UCSD-AML1 (cell line): Measurements from ENCODE around the gene PNMA1.

Source experiments
- DNase-seq: peaks from one replicate; lab custom pipeline; 2025; ENCODE audit not compliant: unreplicated experiment; lab: John Stamatoyannopoulos, UW

The PNMA1 gene

DNA sequence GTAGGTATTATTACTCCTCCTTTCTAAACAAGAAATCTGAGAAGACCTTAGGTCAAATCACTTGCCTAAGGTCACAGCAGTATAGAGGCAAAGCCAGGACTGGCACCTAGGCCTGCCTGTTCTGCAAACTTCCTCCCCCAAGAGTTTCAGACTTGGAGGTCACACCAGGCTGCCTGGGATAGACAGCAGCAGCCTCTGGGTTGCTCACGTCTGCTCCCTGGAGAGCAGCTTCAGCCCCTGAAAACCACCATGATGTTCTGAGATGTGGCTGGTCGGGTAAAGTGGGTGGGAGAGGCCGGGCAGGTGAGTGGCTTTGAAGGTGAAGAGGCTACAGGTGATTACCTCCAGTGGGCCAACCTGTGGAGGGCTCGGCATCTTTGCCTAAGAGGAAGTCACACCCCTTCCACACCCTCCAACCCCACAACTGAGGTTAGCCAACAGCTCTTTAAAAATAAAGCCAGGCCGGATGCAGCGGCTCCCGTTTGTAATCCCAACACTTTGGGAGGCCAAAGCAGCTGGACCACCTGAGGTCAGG is 37.0 kb upstream of the PNMA1 start:
- no peak for DNase-seq

- DNase-seq = no peak
Measured at GRCh38 chr14:73750531-73750901, 36.3 kb upstream of the PNMA1 start.

DNA sequence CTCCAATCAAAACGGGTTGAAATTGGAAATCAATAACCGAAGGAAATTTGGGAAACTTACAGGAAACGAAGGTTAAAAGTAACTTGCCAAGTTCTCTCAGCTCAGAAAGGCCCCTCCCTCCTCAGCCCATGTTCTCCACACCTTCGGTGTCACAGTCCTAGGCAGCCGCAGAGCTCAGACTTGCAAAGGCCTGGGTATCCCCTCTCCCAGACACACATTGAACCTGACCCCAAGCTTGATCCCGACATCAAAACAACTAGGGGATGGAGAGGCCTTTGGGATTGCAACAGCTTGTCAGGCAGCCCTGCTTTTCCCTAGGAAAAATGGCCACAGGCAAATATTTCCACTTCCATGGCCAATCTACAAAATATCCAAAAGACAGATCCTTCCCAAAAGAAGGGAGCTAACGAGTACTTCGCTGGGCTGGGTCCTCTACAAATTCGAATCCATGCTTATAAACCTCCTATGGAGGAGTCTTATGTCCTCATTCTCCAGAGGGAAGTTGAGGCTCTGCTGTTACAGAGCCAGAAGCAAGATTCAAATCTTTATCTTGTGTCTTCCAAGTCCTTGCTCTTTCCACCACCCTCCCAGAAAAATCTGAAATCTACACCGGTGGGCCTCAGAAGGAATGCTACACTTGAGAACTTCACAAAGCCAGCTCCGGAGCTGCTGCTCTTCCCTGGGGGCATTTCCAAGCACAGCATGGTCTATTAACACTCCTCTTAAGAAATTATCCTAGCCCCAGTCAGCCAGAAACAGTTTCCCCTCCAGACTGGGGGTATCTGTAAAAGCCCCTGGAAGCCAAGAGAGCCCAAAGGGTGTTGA is 35.7 kb upstream of the PNMA1 start:
- no peak for DNase-seq

DNA sequence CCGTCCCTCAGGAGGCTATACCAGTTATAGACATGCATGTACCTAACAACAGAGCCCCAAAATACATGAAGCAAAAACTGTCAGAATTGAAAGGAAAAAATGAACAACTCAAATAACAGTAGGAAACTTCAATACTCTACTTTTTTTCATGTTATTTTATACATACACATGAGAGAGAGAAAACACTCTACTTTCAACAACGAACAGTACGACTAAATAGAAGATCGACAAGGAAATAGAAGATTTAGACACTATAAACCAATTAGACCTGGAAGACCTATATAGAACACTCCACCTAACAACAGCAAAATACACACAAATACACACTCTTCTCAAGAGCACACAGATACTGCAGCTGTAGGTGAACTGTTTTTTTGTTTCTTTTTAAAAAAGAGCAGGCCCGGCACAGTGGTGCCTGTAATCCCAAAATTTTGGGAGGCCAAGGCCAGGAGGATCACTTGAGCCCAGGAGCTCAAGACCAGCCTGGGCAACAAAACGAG is 34.7 kb upstream of the PNMA1 start:
- no peak for DNase-seq

- no peak for DNase-seq
Measured at GRCh38 chr14:73747379-73748211, 33.4 kb upstream of the PNMA1 start.

DNA sequence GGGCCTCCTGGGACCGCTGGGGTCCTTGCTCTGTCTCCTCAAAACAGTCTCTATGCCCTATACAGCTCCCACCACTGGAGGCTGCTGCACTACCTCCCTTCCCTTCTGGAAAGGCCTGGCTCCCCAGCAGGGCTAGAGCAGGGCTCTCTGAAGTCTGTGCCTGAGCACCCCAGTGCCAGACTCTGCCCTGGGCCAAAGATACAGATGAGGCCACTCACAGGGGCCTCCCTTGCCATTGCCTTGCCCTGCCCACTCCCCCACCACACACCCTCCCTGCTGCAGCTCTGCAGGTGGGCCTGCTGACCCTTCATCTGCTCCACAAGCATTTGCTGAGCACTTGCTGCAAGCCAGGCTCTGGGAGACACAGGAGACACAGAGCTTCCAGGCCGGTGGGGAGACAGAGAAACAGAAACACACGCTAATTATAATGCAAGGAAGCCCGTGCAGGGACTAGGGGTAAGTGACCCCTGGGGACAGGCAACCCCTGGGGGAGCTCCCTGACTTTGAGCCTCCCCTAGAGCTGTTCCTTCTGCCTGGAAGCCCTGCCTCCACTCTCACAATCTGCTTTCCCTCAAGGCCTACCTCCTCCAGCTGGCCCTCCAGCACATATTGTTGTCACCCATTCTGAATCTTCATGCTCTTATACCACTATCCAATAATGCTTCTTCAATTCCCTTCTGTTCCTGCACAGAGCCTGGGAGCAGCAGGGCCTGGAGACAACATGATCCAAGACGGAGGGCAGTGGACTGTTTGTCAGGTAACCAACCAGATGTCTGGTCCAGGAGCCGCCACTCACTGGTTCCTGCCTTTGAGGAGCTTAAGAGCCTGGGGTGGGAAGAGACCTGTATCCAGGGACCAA is 32.6 kb upstream of the PNMA1 start:
- DNase-seq = no peak

- DNase-seq = no peak
Measured at GRCh38 chr14:73745571-73746519, 31.7 kb upstream of the PNMA1 start.

GRCh38 chr14:73744874-73745529 is 30.8 kb upstream of the PNMA1 start:
- no peak for DNase-seq

DNA sequence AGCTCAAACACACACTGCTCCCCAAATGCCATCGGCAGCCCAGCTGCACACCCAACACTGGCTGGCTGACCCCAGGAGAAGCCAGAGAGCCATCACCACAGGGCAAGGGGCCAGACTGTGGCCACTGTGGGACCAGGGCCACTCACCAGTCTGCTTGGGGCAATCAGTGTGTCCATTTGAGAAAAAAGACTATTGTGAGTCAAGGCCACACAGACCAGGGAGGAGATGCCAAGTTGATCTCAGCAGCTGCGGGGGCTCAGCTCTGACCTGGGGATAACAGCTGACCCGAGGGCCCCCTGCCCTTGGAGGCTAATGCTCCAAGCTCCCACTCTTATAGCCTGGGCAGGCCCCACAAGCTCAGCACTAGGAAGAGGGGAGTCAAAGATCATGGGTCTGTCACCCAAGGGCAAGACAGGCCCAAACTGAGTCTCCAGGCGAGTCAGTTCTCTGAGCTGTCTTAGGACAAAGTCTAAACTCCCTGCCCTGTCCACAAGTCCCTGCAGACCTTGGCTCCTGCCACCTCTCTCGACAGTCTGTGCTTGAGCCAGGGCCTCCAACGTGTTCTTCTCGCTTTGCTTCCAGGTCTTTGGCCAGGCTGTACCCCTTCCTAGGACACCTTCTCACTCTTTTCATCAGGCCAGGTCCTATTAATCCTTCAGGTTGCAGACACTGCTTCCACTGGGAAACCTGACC is 30.1 kb upstream of the PNMA1 start:
- no peak for DNase-seq

GRCh38 chr14:73743431-73743931 is 29.3 kb upstream of the PNMA1 start:
- peak; percentile 89 for DNase-seq

- no peak for DNase-seq
Measured at GRCh38 chr14:73742520-73743238, 28.5 kb upstream of the PNMA1 start.

- DNase-seq = peak; percentile 83
Measured at GRCh38 chr14:73741876-73742519, 27.8 kb upstream of the PNMA1 start.

- DNase-seq = peak; percentile 95
Measured at GRCh38 chr14:73741386-73741875, 27.2 kb upstream of the PNMA1 start.

DNA sequence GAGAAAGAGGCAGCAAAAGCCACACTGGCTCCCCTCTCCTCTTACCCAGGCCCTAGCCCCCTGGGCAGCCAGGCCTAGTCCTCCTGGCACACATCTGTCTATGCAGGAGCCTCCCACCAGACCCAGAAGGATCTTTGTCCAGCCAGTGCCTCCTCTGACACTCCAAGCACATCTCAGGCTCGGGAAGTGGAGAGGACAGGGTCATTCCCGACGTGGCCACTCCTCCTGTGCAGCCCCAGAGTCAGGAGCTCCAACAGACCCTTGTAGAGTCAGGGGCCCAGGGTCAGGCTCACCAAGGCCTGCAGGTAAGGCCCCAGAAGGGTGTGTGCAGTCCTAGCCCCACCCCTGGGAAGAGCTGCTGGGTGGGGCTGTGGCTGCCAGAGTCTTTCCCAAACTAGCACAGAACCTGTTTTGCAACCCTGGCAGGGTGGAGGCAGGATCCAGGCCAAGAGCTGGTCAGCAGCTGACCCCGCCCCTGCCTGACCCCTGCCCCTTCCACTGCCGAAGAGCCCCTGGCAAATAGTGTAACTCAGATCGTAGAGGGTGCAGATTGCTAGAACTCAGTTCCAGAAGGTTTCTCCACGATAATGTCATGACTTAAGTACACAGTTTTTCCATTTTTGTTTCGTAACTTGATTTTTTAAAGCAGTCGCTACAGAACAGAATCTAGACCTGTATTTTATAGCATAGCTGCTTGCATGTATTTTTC is 26.6 kb upstream of the PNMA1 start:
- DNase-seq = no peak

DNA sequence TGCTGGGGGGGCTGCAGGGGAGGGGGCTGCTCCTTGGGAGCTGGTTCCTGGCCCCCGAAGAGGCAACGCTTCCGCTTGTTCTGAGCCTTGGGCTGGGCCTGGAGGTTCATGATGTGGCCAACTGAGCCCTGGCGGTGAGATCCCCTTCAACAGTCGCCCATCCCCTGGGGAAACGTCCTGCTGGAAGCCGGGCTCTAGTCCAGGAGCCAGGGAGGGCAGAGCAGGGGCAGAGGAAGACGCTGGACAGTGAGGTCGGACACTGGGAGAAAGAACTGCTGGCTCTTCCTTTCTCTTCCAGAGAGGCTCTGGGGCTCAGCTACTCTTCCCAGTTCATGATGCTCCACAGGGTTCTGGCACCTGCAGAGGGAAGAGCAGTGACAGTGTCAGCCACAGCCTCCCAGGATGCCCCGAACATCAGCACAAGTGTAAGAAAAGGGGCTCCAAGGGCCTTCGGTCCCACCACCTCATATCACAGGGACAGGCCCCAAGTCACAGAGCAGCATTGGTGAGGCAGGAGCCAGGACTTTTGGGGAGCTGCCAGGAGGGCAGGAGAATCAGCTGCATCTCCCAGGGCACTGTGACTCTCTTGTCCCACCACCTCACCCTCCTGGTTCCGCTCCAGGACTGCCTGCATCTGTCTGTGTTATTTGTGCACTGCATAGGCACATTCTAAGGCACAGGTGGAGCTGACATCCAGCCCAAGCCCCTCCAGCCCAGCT is 25.9 kb upstream of the PNMA1 start:
- DNase-seq = no peak
